Right cardiac atrium (tissue), 5 donors: Measurements from ENCODE around the gene CACNA1B. TPM values are rescaled to one million over a fixed set of nuclear protein-coding genes. Genes with fewer than 3 reads are reported as not detected.

Experiments used
- microRNA-seq, 2 donors: library from miRNA; unstranded; fragments of <30 nt; microRNA quantifications; one replicate each; pipeline ENCODE4 v1.2.0, GENCODE V29; 2020 to 2021
- polyA plus RNA-seq: library from polyadenylated mRNA; stranded (reverse); fragments of 200-250 nt; gene quantifications from one replicate; pipeline ENCODE4 v1.2.3, GENCODE V29; 2013
- total RNA-seq, 4 donors: library from RNA; stranded (reverse); fragmentation: NEBNext Ultra II Directional; extraction: Animal tissue kit (Norgen Biotek cat#: 25700); gene quantifications; one replicate each; pipeline ENCODE4 v1.2.1, GENCODE V29; 2021
- donor health status: healthy with polysubstance abuse.
- donor health status: DM: no; HTN: yes; CAD: no.
- donor health status: DM: no; HTN: no; CAD: no.
- donor health status: DM: no; HTN: yes; CAD: no; lungs with severe emphysema.
- donor health status: DM: yes; HTN: yes; CAD: no.

CACNA1B gene
- total and polyA plus RNA-seq, 5 donors = 0.05 to 0.44 (median 0.09) TPM

Small RNA genes within 50 kb of the gene (microRNA-seq; reads per million reads assigned to microRNA genes)
- 0 reads per million in 2 donors for gene MIR602
